Right renal cortex interstitium (tissue), 3 donors: ENCODE measurements around the gene NCAM1. TPM values are rescaled to one million over a fixed set of nuclear protein-coding genes. Genes with fewer than 3 reads are reported as not detected.
A peak's percentile ranks its signal among the peaks of the same experiment; 100 is the strongest.
"Not testable (repeated sequence)": the region's sequence is repeated elsewhere in the genome, so short reads cannot be mapped to it uniquely, and the experiment has no call there.

Experiments used
- DNase-seq, 3 donors: peaks; one replicate each; pipeline ENCODE4 v3.0.0-alpha.2; 2013; ENCODE audit warnings: low read depth in 3 of 3, low spot score in 2 of 3
- polyA plus RNA-seq, 3 donors: library from polyadenylated mRNA; unstranded; fragments of 120-200 nt; gene quantifications; one replicate each; pipeline ENCODE4 v1.2.1, GENCODE V29; 2013; ENCODE audit not compliant: insufficient read length in 3 of 3

Gene NCAM1
- 10 to 100 TPM; 69.3 to 84.4 (median 72.5) TPM for polyA plus RNA-seq

GRCh38 chr11:112961146-112961668 is at the start of gene NCAM1:
Gene NCAM1, plus strand, starts transcription at chr11:112961420.
- peak; percentile 80 to 91 (median 89) for DNase-seq

GRCh38 chr11:112922606-112923005 is 38.6 kb upstream of the NCAM1 start:
- no peak for DNase-seq

GRCh38 chr11:112924836-112925235 is 36.4 kb upstream of the NCAM1 start:
- DNase-seq = not testable (repeated sequence)

- DNase-seq = no peak
These were observed 35.5 kb upstream of the NCAM1 start for GRCh38 chr11:112925516-112926310.

- DNase-seq = no peak
These were observed 33.1 kb upstream of the NCAM1 start for GRCh38 chr11:112928136-112928535.

- DNase-seq = no peak
These were observed 31.8 kb upstream of the NCAM1 start for GRCh38 chr11:112929432-112929831.

GRCh38 chr11:112931703-112932102 is 29.5 kb upstream of the NCAM1 start:
- DNase-seq = no peak

- DNase-seq = no peak
These were observed 28.6 kb upstream of the NCAM1 start for GRCh38 chr11:112932593-112932992.

- DNase-seq = no peak
These were observed 27.2 kb upstream of the NCAM1 start for GRCh38 chr11:112933970-112934369.

- DNase-seq = no peak
These were observed 20.1 kb upstream of the NCAM1 start for GRCh38 chr11:112941104-112941503.

- DNase-seq = no peak
These were observed 18.1 kb upstream of the NCAM1 start for GRCh38 chr11:112942966-112943643.

- no peak for DNase-seq
These were observed 14.4 kb upstream of the NCAM1 start for GRCh38 chr11:112946866-112947265.

- DNase-seq = no peak
These were observed 11.2 kb upstream of the NCAM1 start for GRCh38 chr11:112949781-112950575.

- DNase-seq = no peak
These were observed 2.5 kb upstream of the NCAM1 start for GRCh38 chr11:112958670-112959069.

- peak in 1 of 3 donors; percentile 25 for DNase-seq
These were observed 745 bp downstream of the NCAM1 start for GRCh38 chr11:112961751-112962578.

GRCh38 chr11:112962579-112963367 is 1.6 kb downstream of the NCAM1 start:
- DNase-seq = peak in 2 of 3 donors; percentile 39 to 49

- no peak for DNase-seq
These were observed 2.2 kb downstream of the NCAM1 start for GRCh38 chr11:112963368-112963955.

- no peak for DNase-seq
These were observed 4.4 kb downstream of the NCAM1 start for GRCh38 chr11:112965656-112966055.

- DNase-seq = no peak
These were observed 5.3 kb downstream of the NCAM1 start for GRCh38 chr11:112966561-112966960.
